Measurements from ENCODE around the gene MFAP4.

Gene MFAP4

GRCh38 chr17:19387921-19388521 is 1.0 kb upstream of the MFAP4 start:
- H3K27ac ChIP-seq (ENCODE audit: poor library complexity, severe bottlenecking), result no peak overlapping the region
- H3K4me3 ChIP-seq (ENCODE audit: severe bottlenecking), result no peak overlapping the region
- H3K36me3 ChIP-seq (ENCODE audit: low read depth), result peaks cover 13% of the 10 kb centered on the region
- no peak for ATAC-seq (ENCODE audit: low read depth)
- peaks cover 9% of the 10 kb centered on the region for H3K4me1 ChIP-seq (ENCODE audit: insufficient read depth, poor library complexity, severe bottlenecking)
- no peak for DNase-seq (ENCODE audit: low spot score)
- no peaks in the 10 kb centered on the region for H3K9me3 ChIP-seq (ENCODE audit: severe bottlenecking)
- no peak for TF ChIP-seq CTCF (IDR thresholded peaks at IDR 0.05; ENCODE audit: poor library complexity, severe bottlenecking)
- H3K27me3 ChIP-seq (ENCODE audit: insufficient read depth, poor library complexity, severe bottlenecking), result no peaks in the 10 kb centered on the region

- peak; percentile 91 for ATAC-seq (ENCODE audit: low read depth)
- Histone ChIP-seq H3K27me3 (ENCODE audit: insufficient read depth, poor library complexity, severe bottlenecking) (no peaks in the 10 kb centered on the region), H3K27ac (ENCODE audit: poor library complexity, severe bottlenecking) (peak overlapping the region; percentile 6), H3K4me3 (ENCODE audit: severe bottlenecking) (no peak overlapping the region), H3K9me3 (ENCODE audit: severe bottlenecking) (no peaks in the 10 kb centered on the region), H3K4me1 (ENCODE audit: insufficient read depth, poor library complexity, severe bottlenecking) (peaks cover 9% of the 10 kb centered on the region), H3K36me3 (ENCODE audit: low read depth) (peaks cover 26% of the 10 kb centered on the region)
- DNase-seq (ENCODE audit: low spot score), result no peak
- no peak for TF ChIP-seq CTCF (IDR thresholded peaks at IDR 0.05; ENCODE audit: poor library complexity, severe bottlenecking)
Observed at GRCh38 chr17:19386051-19386929, 700 bp downstream of the MFAP4 start.

GRCh38 chr17:19385521-19385983 is 1.4 kb downstream of the MFAP4 start:
- TF ChIP-seq CTCF (IDR thresholded peaks at IDR 0.05; ENCODE audit: poor library complexity, severe bottlenecking), result no peak
- ATAC-seq (ENCODE audit: low read depth) (no peak), DNase-seq (ENCODE audit: low spot score) (no peak)
- no peaks in the 10 kb centered on the region for H3K9me3 ChIP-seq (ENCODE audit: severe bottlenecking)
- H3K4me3 ChIP-seq (ENCODE audit: severe bottlenecking), result no peak overlapping the region
- H3K27ac ChIP-seq (ENCODE audit: poor library complexity, severe bottlenecking), result peak overlapping the region; percentile 11
- H3K4me1 ChIP-seq (ENCODE audit: insufficient read depth, poor library complexity, severe bottlenecking), result peaks cover 9% of the 10 kb centered on the region
- H3K27me3 ChIP-seq (ENCODE audit: insufficient read depth, poor library complexity, severe bottlenecking), result no peaks in the 10 kb centered on the region
- H3K36me3 ChIP-seq (ENCODE audit: low read depth), result peaks cover 33% of the 10 kb centered on the region

GRCh38 chr17:19384723-19385391 is 2.1 kb downstream of the MFAP4 start:
- H3K27ac ChIP-seq (ENCODE audit: poor library complexity, severe bottlenecking), result peak overlapping the region; percentile 11
- H3K36me3 ChIP-seq (ENCODE audit: low read depth), result peaks cover 40% of the 10 kb centered on the region
- TF ChIP-seq CTCF (IDR thresholded peaks at IDR 0.05; ENCODE audit: poor library complexity, severe bottlenecking), result no peak

More at GRCh38 chr17:19384723-19385391, 2.1 kb downstream of the MFAP4 start:
- H3K4me1 ChIP-seq (ENCODE audit: insufficient read depth, poor library complexity, severe bottlenecking), result peaks cover 9% of the 10 kb centered on the region
- no peak overlapping the region for H3K4me3 ChIP-seq (ENCODE audit: severe bottlenecking)
- H3K9me3 ChIP-seq (ENCODE audit: severe bottlenecking), result no peaks in the 10 kb centered on the region
- peak; percentile 31; the same call in 2 of the 3 replicates for ATAC-seq (ENCODE audit: low read depth)
- DNase-seq (ENCODE audit: low spot score), result no peak
- no peaks in the 10 kb centered on the region for H3K27me3 ChIP-seq (ENCODE audit: insufficient read depth, poor library complexity, severe bottlenecking)

Measured in RWPE2 (cell line).